Peyer's patch (tissue), 4 donors: ENCODE data around the gene SALL1. TPM values are rescaled to one million over a fixed set of nuclear protein-coding genes. Genes with fewer than 3 reads are reported as not detected.

ENCODE experiments used
- DNase-seq, 3 donors: peaks; one replicate each; pipeline ENCODE4 v3.0.0-alpha.2; 2017 to 2019
- H3K27ac ChIP-seq, 4 donors: fragments of 200-600 bp; sonication (generic); one replicate each; pipeline ENCODE4 v1.5.1; 2016 to 2019
- H3K27me3 ChIP-seq, 2 donors: fragments of 200-600 bp; sonication (generic); one replicate each; pipeline ENCODE4 v1.5.1; 2019
- H3K36me3 ChIP-seq, 3 donors: fragments of 200-600 bp; sonication (generic); one replicate each; pipeline ENCODE4 v1.5.1; 2016 to 2019
- H3K4me1 ChIP-seq, 4 donors: fragments of 200-600 bp; sonication (generic); one replicate each; pipeline ENCODE4 v1.5.1; 2016 to 2019
- H3K4me3 ChIP-seq, 4 donors: fragments of 200-600 bp; sonication (generic); 1 replicate in 3 of 4; 2 replicates in 1 of 4; pipeline ENCODE4 v1.5.1; 2016 to 2019; ENCODE audit warnings: mild to moderate bottlenecking in 1 of 4
- H3K9me3 ChIP-seq, 4 donors: fragments of 200-600 bp; sonication (generic); one replicate each; pipeline ENCODE4 v1.5.1; 2016 to 2019; ENCODE audit warnings: mild to moderate bottlenecking in 1 of 4
- POLR2A ChIP-seq, 2 donors: fragments of 450-650 bp; IDR thresholded peaks; one replicate each; pipeline ENCODE4 v1.5.1; 2017; ENCODE audit warnings: antibody characterized with exemption in 2 of 2, mild to moderate bottlenecking in 2 of 2, moderate library complexity in 2 of 2
- total RNA-seq, 4 donors: library from RNA; depleted of rRNA; stranded (reverse); fragments of >200 nt; gene quantifications; one replicate each; pipeline ENCODE4 v1.1.0, GENCODE V29; 2016
- TF ChIP-seq, protein P1 (sequence below), 6 experiments: fragments of 450-650 bp in 4 of 6; fragments of 200-600 bp in 2 of 6; sonication (generic) in 1 of 6; IDR thresholded peaks; one replicate each; pipeline ENCODE4 v1.5.1; 2017 to 2019; ENCODE audit warnings: antibody characterized with exemption in 6 of 6, mild to moderate bottlenecking in 3 of 6, moderate library complexity in 1 of 6

Gene SALL1
- total RNA-seq, 4 donors from 2014 or later: 0.53 to 12.4 (median 2.5) TPM

DNA sequence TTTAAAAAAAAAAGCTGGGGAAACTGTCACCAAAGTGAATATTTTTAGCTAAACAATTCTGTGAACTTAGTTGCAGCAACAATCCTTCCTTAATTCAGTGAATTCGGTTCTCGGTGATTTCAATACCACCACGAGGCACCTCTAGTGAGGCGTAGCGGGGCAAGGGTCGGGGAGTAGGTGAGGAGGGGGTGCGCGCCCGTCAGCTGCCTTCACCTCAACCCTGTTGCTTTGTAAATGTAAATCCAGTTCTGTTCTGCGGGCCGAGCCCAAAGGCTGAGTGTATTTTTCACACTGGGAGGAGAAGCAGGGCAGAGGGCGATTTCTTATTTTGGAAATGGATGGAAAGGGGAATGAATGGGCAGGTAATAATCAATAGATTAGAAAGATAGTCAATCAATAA lies 17.4 kb downstream of the SALL1 start:
- peaks cover 0 to 3% of the 10 kb centered on the region in 2 donors for H3K27me3 ChIP-seq
- no peaks in the 10 kb centered on the region for H3K4me1 ChIP-seq
- H3K4me3 ChIP-seq: no peak overlapping the region
- no peak for DNase-seq
- TF ChIP-seq, protein P1, sequence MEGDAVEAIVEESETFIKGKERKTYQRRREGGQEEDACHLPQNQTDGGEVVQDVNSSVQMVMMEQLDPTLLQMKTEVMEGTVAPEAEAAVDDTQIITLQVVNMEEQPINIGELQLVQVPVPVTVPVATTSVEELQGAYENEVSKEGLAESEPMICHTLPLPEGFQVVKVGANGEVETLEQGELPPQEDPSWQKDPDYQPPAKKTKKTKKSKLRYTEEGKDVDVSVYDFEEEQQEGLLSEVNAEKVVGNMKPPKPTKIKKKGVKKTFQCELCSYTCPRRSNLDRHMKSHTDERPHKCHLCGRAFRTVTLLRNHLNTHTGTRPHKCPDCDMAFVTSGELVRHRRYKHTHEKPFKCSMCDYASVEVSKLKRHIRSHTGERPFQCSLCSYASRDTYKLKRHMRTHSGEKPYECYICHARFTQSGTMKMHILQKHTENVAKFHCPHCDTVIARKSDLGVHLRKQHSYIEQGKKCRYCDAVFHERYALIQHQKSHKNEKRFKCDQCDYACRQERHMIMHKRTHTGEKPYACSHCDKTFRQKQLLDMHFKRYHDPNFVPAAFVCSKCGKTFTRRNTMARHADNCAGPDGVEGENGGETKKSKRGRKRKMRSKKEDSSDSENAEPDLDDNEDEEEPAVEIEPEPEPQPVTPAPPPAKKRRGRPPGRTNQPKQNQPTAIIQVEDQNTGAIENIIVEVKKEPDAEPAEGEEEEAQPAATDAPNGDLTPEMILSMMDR (IDR thresholded peaks at IDR 0.05): no peak
- TF ChIP-seq POLR2A (IDR thresholded peaks at IDR 0.05): no peak
- H3K36me3 ChIP-seq: no peaks in the 10 kb centered on the region
- no peak overlapping the region for H3K27ac ChIP-seq
- peaks cover 0 to 9% (median 0%) of the 10 kb centered on the region in 4 donors for H3K9me3 ChIP-seq

DNA sequence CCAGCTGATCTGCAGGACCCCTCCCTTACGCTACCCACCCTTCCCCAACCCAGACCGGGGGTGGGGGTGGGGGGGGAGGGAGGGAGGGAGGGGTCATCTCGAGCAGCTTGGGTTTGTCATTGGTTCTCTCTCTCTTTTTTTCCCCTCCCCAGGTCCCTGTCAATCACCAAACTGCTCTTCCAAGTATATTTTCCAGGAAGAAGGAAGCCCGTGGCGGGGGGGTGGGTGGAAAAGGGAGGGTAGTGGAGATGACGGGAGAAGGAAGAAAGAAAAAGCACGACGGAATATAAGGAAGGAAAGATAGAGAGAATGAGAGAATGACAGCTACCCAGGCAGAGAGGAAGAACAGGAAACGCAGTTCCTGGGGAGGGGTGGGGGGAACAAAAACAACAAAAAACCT lies 17.9 kb downstream of the SALL1 start:
- H3K36me3 ChIP-seq: no peaks in the 10 kb centered on the region
- peaks cover 0 to 3% of the 10 kb centered on the region in 2 donors for H3K27me3 ChIP-seq
- H3K9me3 ChIP-seq: peaks cover 0 to 9% (median 0%) of the 10 kb centered on the region in 4 donors
- no peak for TF ChIP-seq POLR2A (IDR thresholded peaks at IDR 0.05)
- TF ChIP-seq, protein P1 (IDR thresholded peaks at IDR 0.05): no peak
- DNase-seq: no peak
- no peak overlapping the region for H3K4me3 ChIP-seq
- H3K27ac ChIP-seq: no peak overlapping the region
- no peaks in the 10 kb centered on the region for H3K4me1 ChIP-seq

DNA sequence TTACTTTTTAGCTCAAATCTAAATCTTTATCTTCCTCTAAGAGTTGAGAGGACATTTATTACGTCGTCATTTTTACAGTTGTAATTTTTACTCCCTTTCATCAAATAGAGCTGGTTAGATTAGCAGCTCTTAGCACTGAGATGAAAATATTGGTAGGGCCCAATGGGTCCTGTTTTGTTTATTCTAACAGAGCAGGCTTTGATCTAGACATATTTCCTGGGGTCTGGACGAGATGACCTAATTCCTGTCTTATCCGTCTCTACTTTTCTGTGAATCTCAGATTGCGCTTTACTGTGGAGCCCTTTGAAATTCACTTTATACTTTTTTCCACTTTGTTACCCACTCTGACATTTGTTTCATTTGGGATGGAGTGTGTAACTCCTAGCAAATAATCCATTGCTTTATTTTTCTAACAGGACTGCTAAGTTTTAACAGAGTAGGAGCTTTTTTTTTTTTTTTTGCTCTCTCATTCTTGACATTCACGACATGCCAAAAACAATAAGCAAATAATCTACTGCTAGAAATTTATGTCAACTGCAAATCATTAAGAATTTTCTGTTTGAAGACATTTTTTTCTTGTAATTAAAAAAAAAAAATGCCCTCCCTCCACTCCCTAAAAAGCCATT lies 18.5 kb downstream of the SALL1 start:
- Histone ChIP-seq H3K36me3 (no peaks in the 10 kb centered on the region), H3K27me3 (peaks cover 0 to 3% of the 10 kb centered on the region in 2 donors), H3K4me1 (no peaks in the 10 kb centered on the region), H3K27ac (no peak overlapping the region), H3K4me3 (no peak overlapping the region), H3K9me3 (peaks cover 0 to 9% (median 0%) of the 10 kb centered on the region in 4 donors)
- TF ChIP-seq, protein P1 (IDR thresholded peaks at IDR 0.05): no peak
- TF ChIP-seq POLR2A (IDR thresholded peaks at IDR 0.05): no peak
- no peak for DNase-seq

DNA sequence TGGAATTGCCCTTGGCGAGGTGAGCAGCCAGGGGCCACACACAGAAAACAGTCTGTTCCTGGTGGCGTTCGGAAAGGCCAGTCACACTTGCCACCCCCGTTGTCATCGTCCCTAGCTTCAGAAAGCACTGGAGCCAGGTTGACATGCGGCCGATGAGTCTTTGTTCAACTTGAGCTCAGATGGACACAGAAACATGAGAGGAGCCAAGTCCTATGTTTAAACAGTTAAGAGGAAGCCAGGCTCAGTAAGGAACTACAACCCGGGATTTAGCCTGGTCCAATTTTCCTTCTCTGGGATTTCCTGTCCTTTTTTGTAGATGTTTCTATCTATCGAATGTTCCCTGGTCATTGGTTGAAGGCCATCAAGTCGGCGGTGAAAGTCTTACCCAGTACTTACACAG lies 19.5 kb downstream of the SALL1 start:
- peaks cover 0 to 3% of the 10 kb centered on the region in 2 donors for H3K27me3 ChIP-seq
- no peak for DNase-seq
- no peaks in the 10 kb centered on the region for H3K4me1 ChIP-seq
- H3K9me3 ChIP-seq: peaks cover 0 to 6% (median 0%) of the 10 kb centered on the region in 4 donors
- H3K4me3 ChIP-seq: no peak overlapping the region
- no peak overlapping the region for H3K27ac ChIP-seq
- no peaks in the 10 kb centered on the region for H3K36me3 ChIP-seq
- TF ChIP-seq POLR2A (IDR thresholded peaks at IDR 0.05): no peak
- TF ChIP-seq, protein P1 (IDR thresholded peaks at IDR 0.05): no peak

DNA sequence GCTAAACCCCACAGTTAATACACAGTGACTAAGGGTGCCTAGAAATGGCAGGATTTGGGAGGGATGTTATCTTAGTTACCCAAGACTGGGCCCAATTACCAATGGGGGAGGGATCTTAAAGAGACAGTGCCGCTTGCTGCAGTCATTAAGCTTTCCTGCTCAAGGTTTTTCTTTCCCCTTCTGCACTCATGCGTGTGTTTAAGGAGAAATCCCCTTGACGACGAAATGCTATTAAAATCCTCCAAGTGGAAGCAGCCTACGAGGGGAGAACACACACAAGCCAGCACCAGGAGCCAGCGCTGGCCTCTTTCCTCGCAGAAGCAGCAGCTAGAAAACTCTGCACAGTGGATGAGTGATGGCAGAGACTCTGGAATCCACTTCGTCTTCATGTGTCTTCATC lies 22.0 kb downstream of the SALL1 start:
- no peak for DNase-seq
- no peak overlapping the region for H3K27ac ChIP-seq
- TF ChIP-seq POLR2A (IDR thresholded peaks at IDR 0.05): no peak
- TF ChIP-seq, protein P1 (IDR thresholded peaks at IDR 0.05): no peak
- H3K36me3 ChIP-seq: no peaks in the 10 kb centered on the region
- no peaks in the 10 kb centered on the region for H3K9me3 ChIP-seq
- no peaks in the 10 kb centered on the region for H3K4me1 ChIP-seq
- H3K4me3 ChIP-seq: no peak overlapping the region
- H3K27me3 ChIP-seq: no peaks in the 10 kb centered on the region
